ENCODE measurements around the gene TCF4.

DNA sequence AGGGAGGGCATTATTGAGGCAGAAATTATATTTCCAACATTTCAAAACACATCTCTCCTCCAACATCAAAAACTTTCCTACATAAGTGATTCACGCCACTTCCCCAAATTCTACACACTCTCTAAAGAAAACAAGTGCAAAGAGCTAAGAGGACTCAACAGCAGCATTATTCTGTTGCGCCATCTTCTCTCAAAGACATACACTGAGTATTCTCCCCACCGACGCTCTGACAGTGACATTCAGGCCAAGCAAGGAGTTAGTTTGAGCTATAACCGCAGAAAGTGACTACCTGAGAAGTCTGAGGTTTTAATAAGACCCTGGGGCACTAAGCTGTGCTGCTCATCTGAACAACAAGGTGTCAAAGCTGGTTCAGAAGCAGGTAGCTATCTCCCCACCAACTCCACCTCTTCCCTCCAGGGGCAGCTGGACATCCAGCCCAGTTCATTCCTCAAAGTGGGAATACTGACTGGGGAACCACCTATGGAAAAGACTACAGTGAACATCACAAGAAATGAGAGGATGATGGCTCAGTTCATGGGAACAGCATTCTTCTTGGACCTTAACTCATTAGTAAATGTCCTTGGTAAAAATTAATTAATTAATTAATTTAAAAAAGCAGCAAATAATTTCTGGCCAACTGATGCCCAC is 319.2 kb downstream of the TCF4 start:
- TF ChIP-seq, protein P1, sequence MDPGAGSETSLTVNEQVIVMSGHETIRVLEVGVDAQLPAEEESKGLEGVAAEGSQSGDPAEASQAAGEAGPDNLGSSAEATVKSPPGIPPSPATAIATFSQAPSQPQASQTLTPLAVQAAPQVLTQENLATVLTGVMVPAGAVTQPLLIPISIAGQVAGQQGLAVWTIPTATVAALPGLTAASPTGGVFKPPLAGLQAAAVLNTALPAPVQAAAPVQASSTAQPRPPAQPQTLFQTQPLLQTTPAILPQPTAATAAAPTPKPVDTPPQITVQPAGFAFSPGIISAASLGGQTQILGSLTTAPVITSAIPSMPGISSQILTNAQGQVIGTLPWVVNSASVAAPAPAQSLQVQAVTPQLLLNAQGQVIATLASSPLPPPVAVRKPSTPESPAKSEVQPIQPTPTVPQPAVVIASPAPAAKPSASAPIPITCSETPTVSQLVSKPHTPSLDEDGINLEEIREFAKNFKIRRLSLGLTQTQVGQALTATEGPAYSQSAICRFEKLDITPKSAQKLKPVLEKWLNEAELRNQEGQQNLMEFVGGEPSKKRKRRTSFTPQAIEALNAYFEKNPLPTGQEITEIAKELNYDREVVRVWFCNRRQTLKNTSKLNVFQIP (CRISPR knock-in tag; IDR thresholded peaks at IDR 0.05; ENCODE audit: borderline replicate concordance, low read depth): no peak
- no peak for TF ChIP-seq ZNF565 (CRISPR knock-in tag; conservative IDR thresholded peaks at IDR 0.05; ENCODE audit: low read depth)
- TF ChIP-seq, protein P2, sequence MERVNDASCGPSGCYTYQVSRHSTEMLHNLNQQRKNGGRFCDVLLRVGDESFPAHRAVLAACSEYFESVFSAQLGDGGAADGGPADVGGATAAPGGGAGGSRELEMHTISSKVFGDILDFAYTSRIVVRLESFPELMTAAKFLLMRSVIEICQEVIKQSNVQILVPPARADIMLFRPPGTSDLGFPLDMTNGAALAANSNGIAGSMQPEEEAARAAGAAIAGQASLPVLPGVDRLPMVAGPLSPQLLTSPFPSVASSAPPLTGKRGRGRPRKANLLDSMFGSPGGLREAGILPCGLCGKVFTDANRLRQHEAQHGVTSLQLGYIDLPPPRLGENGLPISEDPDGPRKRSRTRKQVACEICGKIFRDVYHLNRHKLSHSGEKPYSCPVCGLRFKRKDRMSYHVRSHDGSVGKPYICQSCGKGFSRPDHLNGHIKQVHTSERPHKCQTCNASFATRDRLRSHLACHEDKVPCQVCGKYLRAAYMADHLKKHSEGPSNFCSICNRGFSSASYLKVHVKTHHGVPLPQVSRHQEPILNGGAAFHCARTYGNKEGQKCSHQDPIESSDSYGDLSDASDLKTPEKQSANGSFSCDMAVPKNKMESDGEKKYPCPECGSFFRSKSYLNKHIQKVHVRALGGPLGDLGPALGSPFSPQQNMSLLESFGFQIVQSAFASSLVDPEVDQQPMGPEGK (CRISPR knock-in tag; IDR thresholded peaks at IDR 0.05; ENCODE audit: borderline replicate concordance): no peak
- no peak for TF ChIP-seq TOX (CRISPR knock-in tag; IDR thresholded peaks at IDR 0.05; ENCODE audit: borderline replicate concordance)
- no peak for TF ChIP-seq ZFP3 (CRISPR knock-in tag; IDR thresholded peaks at IDR 0.05)

All from SK-N-SH treated with all-trans-retinoic acid at 6 μM for 48 hours (cell line).